Testis (tissue), 2 donors: ENCODE data around the gene LSM14A.

ENCODE experiments used
- CTCF ChIP-seq, 3 experiments: fragments of 450-650 bp in 2 of 3; fragments of 200-600 bp in 1 of 3; sonication (generic) in 1 of 3; IDR thresholded peaks; one replicate each; pipeline ENCODE4 v1.5.1; 2016 to 2019; ENCODE audit warnings: antibody characterized with exemption in 3 of 3, mild to moderate bottlenecking in 2 of 3, moderate library complexity in 1 of 3
- POLR2A ChIP-seq: fragments of 450-650 bp; IDR thresholded peaks from one replicate; pipeline ENCODE4 v1.6.1; 2017; ENCODE audit warnings: antibody characterized with exemption, mild to moderate bottlenecking, moderate library complexity

GRCh38 chr19:34201133-34201532 lies 28.8 kb downstream of the LSM14A start:
- TF ChIP-seq POLR2A (no peak), CTCF (IDR thresholded peaks at IDR 0.05) (no peak)
